ENCODE measurements around the gene CTNNA1. TPM values are rescaled to one million over a fixed set of nuclear protein-coding genes. Genes with fewer than 3 reads are reported as not detected.

The CTNNA1 gene
- total RNA-seq, 1 donor from 2014 or later: 361 TPM

DNA sequence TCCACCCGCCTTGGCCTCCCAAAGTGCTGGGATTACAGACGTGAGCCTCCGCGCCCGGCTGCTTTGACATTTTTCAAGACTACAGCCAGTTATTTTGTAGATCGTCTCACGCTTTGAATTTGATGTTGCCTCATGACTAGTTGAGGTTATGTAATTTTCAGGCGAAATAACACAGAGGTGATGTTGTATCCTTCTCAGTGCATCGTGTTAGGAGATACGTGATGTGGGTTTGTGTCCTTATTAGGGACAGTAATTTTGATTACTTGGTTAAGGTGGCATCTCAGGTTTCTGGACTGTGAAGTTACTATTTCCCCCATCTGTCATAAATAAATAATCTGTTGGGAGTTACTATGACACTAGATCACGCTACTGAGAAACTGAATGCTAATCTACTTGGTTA is 25.0 kb downstream of the CTNNA1 start:
- Histone ChIP-seq H3K9me3 (no peaks in the 10 kb centered on the region), H3K4me3 (no peak overlapping the region), H3K36me3 (peaks cover 19% of the 10 kb centered on the region), H3K27me3 (ENCODE audit: low read depth) (no peaks in the 10 kb centered on the region), H3K27ac (no peak overlapping the region), H3K4me1 (peaks cover 14% of the 10 kb centered on the region)
- intact Hi-C loops (cut with DNase I): no loop called here
- no peak for ATAC-seq
- no peak for DNase-seq
- TF ChIP-seq, protein P1, sequence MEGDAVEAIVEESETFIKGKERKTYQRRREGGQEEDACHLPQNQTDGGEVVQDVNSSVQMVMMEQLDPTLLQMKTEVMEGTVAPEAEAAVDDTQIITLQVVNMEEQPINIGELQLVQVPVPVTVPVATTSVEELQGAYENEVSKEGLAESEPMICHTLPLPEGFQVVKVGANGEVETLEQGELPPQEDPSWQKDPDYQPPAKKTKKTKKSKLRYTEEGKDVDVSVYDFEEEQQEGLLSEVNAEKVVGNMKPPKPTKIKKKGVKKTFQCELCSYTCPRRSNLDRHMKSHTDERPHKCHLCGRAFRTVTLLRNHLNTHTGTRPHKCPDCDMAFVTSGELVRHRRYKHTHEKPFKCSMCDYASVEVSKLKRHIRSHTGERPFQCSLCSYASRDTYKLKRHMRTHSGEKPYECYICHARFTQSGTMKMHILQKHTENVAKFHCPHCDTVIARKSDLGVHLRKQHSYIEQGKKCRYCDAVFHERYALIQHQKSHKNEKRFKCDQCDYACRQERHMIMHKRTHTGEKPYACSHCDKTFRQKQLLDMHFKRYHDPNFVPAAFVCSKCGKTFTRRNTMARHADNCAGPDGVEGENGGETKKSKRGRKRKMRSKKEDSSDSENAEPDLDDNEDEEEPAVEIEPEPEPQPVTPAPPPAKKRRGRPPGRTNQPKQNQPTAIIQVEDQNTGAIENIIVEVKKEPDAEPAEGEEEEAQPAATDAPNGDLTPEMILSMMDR (IDR thresholded peaks at IDR 0.05): no peak

DNA sequence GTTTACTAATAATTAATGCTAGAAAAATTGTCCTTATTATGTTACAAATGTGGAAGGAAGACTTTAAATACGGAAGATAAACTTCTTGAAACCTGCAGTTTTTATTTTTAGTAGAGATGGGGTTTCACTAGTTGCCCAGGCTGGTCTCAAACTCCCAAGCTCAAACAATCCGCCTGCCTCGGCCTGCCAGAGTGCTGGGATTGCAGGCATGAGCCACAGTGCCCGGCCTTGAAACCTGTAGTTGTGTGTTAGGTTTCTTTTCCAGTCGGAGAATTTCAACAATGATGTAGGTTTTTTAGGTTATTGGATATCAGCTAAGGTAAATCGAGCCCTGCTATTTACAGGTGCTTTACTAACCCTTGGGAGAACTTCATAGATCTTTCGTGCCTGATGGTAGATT is 30.8 kb downstream of the CTNNA1 start:
- ATAC-seq (no peak), DNase-seq (no peak)
- Histone ChIP-seq H3K27ac (no peak overlapping the region), H3K36me3 (peaks cover 50% of the 10 kb centered on the region), H3K4me3 (no peak overlapping the region), H3K9me3 (no peaks in the 10 kb centered on the region), H3K27me3 (ENCODE audit: low read depth) (no peaks in the 10 kb centered on the region), H3K4me1 (peaks cover 5% of the 10 kb centered on the region)
- intact Hi-C loops (cut with DNase I): no loop called here
- TF ChIP-seq, protein P1 (IDR thresholded peaks at IDR 0.05): no peak

DNA sequence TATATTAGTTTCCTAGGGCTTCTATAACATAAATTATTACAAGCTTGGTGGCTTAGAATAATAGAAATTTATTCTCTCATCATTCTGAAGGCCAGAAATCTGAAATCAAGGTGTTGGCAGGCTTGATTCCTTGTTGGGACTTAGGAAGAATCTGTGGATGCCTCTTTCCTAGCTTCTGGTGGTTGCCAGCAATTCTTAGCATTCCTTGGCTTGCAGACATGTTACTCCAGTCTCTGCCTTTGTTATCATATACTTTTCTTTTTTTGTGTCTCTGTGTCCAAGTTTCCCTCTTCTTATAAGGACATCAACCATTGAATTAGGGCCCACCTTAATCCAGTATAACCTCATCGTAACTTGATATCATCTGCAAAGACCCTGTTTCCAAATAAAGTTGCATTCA is 31.4 kb downstream of the CTNNA1 start:
- no peak for DNase-seq
- no peaks in the 10 kb centered on the region for H3K4me1 ChIP-seq
- peaks cover 50% of the 10 kb centered on the region for H3K36me3 ChIP-seq
- no peaks in the 10 kb centered on the region for H3K9me3 ChIP-seq
- H3K4me3 ChIP-seq: no peak overlapping the region
- no peaks in the 10 kb centered on the region for H3K27me3 ChIP-seq (ENCODE audit: low read depth)
- no peak for ATAC-seq
- intact Hi-C loops (cut with DNase I): no loop called here
- TF ChIP-seq, protein P1 (IDR thresholded peaks at IDR 0.05): no peak
- no peak overlapping the region for H3K27ac ChIP-seq

DNA sequence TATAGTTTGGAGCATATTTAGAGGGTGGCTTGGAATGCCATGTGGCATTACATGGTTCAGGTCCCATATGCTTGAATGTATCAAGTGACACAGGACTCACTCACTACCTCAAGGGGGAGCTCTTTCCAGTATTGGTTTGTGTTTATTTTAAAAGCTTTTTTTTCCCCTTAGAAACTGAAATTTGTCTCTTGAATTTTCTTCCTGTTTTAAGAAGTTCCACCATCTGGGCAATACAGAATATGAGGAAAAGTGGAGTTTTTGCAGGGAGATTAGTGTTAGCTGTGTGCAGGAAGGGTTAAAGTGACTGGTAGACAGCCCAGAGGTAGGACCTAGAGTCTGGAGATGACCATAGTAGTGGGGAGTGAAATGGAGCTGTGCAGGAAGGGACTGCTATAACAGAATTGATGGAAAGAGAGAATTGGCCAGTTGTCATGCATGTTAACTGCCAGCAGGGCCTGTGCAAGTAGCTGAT is 36.6 kb downstream of the CTNNA1 start:
- intact Hi-C loops (cut with DNase I): no loop called here
- H3K27ac ChIP-seq: no peak overlapping the region
- no peak overlapping the region for H3K4me3 ChIP-seq
- peaks cover 20% of the 10 kb centered on the region for H3K36me3 ChIP-seq
- TF ChIP-seq, protein P1 (IDR thresholded peaks at IDR 0.05): peak; percentile 52
- ATAC-seq (peak; percentile 49 to 50), DNase-seq (no peak)
- H3K4me1 ChIP-seq: peaks cover 33% of the 10 kb centered on the region
- no peaks in the 10 kb centered on the region for H3K9me3 ChIP-seq
- H3K27me3 ChIP-seq (ENCODE audit: low read depth): no peaks in the 10 kb centered on the region

DNA sequence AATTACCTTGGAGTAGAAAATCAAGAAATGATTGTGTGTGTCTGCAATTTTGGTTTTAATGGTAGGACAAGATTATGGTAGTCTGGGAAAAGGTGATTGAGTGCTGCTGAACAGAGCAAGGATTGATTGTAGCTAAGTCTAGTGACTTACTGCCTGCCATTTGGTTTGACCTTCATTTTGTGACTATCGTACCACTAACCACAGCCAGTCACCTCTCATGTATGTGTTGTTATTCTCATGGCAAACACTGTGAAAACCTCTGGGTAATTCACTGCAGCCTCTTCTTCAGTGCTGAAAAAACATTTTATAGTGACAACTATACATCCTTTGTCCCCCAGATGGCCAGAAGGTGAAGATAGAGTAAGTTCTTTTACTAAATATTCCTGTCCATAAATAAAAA is 37.5 kb downstream of the CTNNA1 start:
- DNase-seq (no peak), ATAC-seq (no peak)
- Histone ChIP-seq H3K36me3 (peaks cover 15% of the 10 kb centered on the region), H3K4me3 (no peak overlapping the region), H3K4me1 (peaks cover 33% of the 10 kb centered on the region), H3K9me3 (no peaks in the 10 kb centered on the region), H3K27ac (no peak overlapping the region), H3K27me3 (ENCODE audit: low read depth) (no peaks in the 10 kb centered on the region)
- intact Hi-C loops (cut with DNase I): no loop called here
- TF ChIP-seq, protein P1 (IDR thresholded peaks at IDR 0.05): no peak
